ENCODE results near the gene DNMBP. TPM values are rescaled to one million over a fixed set of nuclear protein-coding genes. Genes with fewer than 3 reads are reported as not detected.
A peak's percentile ranks its signal among the peaks of the same experiment; 100 is the strongest.

The DNMBP gene
- total RNA-seq, 2 donors from 2014 or later, result 17.9 to 34.2 TPM

GRCh38 chr10:99914236-99914635 lies 95.5 kb downstream of the DNMBP start:
- no peak overlapping the region for H3K4me3 ChIP-seq
- peaks cover 3 to 17% of the 10 kb centered on the region in 2 donors for H3K4me1 ChIP-seq (ENCODE audit: control insufficient read depth in 1 of 2, low read depth in 2 of 2)
- TF ChIP-seq CTCF (IDR thresholded peaks at IDR 0.05), result no peak

GRCh38 chr10:99913831-99914235 lies 95.9 kb downstream of the DNMBP start:
- Histone ChIP-seq H3K36me3 (peaks cover 1% of the 10 kb centered on the region), H3K4me3 (no peak overlapping the region), H3K4me1 (ENCODE audit: control insufficient read depth in 1 of 2, low read depth in 2 of 2) (peaks cover 3 to 17% of the 10 kb centered on the region in 2 donors), H3K27ac (no peak overlapping the region), H3K9me3 (no peaks in the 10 kb centered on the region), H3K27me3 (replicated peaks; ENCODE audit: insufficient read depth) (no peaks in the 10 kb centered on the region)
- ATAC-seq (ENCODE audit: insufficient number of reproducible peaks, low FRiP score, low read depth) (no peak), DNase-seq (ENCODE audit: low spot score) (no peak)
- no peak for TF ChIP-seq CTCF (IDR thresholded peaks at IDR 0.05)

More at GRCh38 chr10:99914236-99914635, 95.5 kb downstream of the DNMBP start:
- Histone ChIP-seq H3K27me3 (replicated peaks; ENCODE audit: insufficient read depth) (no peaks in the 10 kb centered on the region), H3K27ac (no peak overlapping the region), H3K36me3 (no peaks in the 10 kb centered on the region), H3K9me3 (no peaks in the 10 kb centered on the region)
- ATAC-seq (ENCODE audit: insufficient number of reproducible peaks, low FRiP score, low read depth), result no peak
- no peak for DNase-seq (ENCODE audit: low spot score)

GRCh38 chr10:99912041-99912440 lies 97.7 kb downstream of the DNMBP start:
- Histone ChIP-seq H3K4me1 (ENCODE audit: control insufficient read depth in 1 of 2, low read depth in 2 of 2) (peaks cover 3 to 17% of the 10 kb centered on the region in 2 donors), H3K36me3 (peaks cover 16% of the 10 kb centered on the region), H3K27me3 (replicated peaks; ENCODE audit: insufficient read depth) (no peaks in the 10 kb centered on the region), H3K27ac (no peak overlapping the region), H3K4me3 (no peak overlapping the region), H3K9me3 (no peaks in the 10 kb centered on the region)
- no peak for ATAC-seq (ENCODE audit: insufficient number of reproducible peaks, low FRiP score, low read depth)
- TF ChIP-seq CTCF (IDR thresholded peaks at IDR 0.05), result no peak
- DNase-seq (ENCODE audit: low spot score), result no peak

GRCh38 chr10:99908512-99908911 lies 101.2 kb downstream of the DNMBP start:
- H3K4me1 ChIP-seq (ENCODE audit: control insufficient read depth in 1 of 2, low read depth in 2 of 2), result peaks cover 3 to 17% of the 10 kb centered on the region in 2 donors
- H3K27ac ChIP-seq, result no peak overlapping the region
- peaks cover 16% of the 10 kb centered on the region for H3K36me3 ChIP-seq
- no peak for DNase-seq (ENCODE audit: low spot score)
- no peaks in the 10 kb centered on the region for H3K27me3 ChIP-seq (replicated peaks; ENCODE audit: insufficient read depth)
- ATAC-seq (ENCODE audit: insufficient number of reproducible peaks, low FRiP score, low read depth), result no peak
- no peak overlapping the region for H3K4me3 ChIP-seq
- TF ChIP-seq CTCF (IDR thresholded peaks at IDR 0.05), result no peak
- no peaks in the 10 kb centered on the region for H3K9me3 ChIP-seq

- DNase-seq (ENCODE audit: low spot score) (peak; percentile 23), ATAC-seq (ENCODE audit: insufficient number of reproducible peaks, low FRiP score, low read depth) (no peak)
- H3K27me3 ChIP-seq (replicated peaks; ENCODE audit: insufficient read depth), result no peaks in the 10 kb centered on the region
- H3K4me3 ChIP-seq, result no peak overlapping the region
- H3K27ac ChIP-seq, result no peak overlapping the region
- TF ChIP-seq CTCF (IDR thresholded peaks at IDR 0.05), result no peak
- H3K36me3 ChIP-seq, result peaks cover 16% of the 10 kb centered on the region
- no peaks in the 10 kb centered on the region for H3K9me3 ChIP-seq
- H3K4me1 ChIP-seq (ENCODE audit: control insufficient read depth in 1 of 2, low read depth in 2 of 2), result no peaks in the 10 kb centered on the region
Observed at GRCh38 chr10:99906470-99906869, 103.3 kb downstream of the DNMBP start.
